ENCODE results near the gene XPO6. TPM values are rescaled to one million over a fixed set of nuclear protein-coding genes. Genes with fewer than 3 reads are reported as not detected.

The XPO6 gene
- total and polyA plus RNA-seq, 2 donors: 67.9 to 161 TPM

DNA sequence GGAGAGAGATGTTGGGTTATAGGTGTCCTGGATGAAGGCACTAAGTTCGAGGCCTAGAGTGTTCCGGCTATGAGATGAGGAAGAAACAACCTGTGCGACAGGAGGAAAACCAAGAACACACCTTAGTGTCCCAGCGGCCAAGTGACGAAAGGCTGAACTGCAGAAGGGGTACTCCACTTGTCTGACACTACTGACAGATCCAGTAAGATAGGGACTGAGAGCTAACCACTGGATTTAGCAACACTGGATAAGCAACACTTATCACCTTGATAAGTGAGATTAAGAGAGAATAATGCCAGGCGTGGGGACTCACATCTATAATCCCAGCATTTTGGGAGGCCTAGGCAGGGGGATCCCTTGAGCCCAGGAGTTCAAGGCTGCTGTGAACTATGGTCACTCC, 7.1 kb downstream of the XPO6 start:
- no peak overlapping the region for H3K4me3 ChIP-seq (ENCODE audit: low read length in 2 of 2)
- DNase-seq (ENCODE audit: low read depth in 6 of 9, low spot score in 9 of 9): no peak
- over 99% methylated on average over 6 of the region's 6 CpGs for WGBS
- H3K27ac ChIP-seq (ENCODE audit: low read depth in 1 of 2, low read length in 1 of 2): no peak overlapping the region
- H3K36me3 ChIP-seq (ENCODE audit: control insufficient read depth in 2 of 2, insufficient read depth in 2 of 2, low read length in 1 of 2): peaks cover 56 to 71% of the 10 kb centered on the region in 2 donors
- H3K9me3 ChIP-seq (ENCODE audit: control insufficient read depth in 2 of 2, insufficient read depth in 1 of 2, low read length in 1 of 2): no peaks in the 10 kb centered on the region
- H3K27me3 ChIP-seq (ENCODE audit: control insufficient read depth in 2 of 2, insufficient read depth in 1 of 2, low read length in 1 of 2): no peaks in the 10 kb centered on the region
- H3K4me1 ChIP-seq (ENCODE audit: control insufficient read depth in 2 of 2, insufficient read depth in 2 of 2, low read length in 2 of 2): peaks cover 3 to 9% of the 10 kb centered on the region in 2 donors

DNA sequence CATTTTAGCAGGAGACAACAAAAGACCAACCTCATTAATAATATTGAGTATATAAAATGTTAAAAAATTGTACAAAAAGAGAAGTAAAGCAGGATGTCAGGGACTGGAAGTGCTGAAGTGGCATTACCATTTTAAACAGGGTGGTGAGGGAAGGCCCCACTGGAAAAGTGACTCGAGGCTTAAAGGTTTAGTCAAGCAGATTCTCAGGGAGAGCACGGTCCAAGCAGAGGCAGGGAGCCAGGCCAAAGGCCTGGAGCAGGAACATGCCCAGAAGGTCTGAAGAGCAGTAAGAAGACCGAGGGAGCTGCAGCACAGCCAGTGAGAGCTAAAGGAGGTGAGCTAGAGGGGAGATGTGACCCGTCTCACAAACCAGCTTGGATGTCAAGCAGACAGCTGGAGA, 7.6 kb downstream of the XPO6 start:
- Histone ChIP-seq H3K4me1 (ENCODE audit: control insufficient read depth in 2 of 2, insufficient read depth in 2 of 2, low read length in 2 of 2) (peaks cover 3 to 9% of the 10 kb centered on the region in 2 donors), H3K36me3 (ENCODE audit: control insufficient read depth in 2 of 2, insufficient read depth in 2 of 2, low read length in 1 of 2) (peaks cover 56 to 71% of the 10 kb centered on the region in 2 donors), H3K27me3 (ENCODE audit: control insufficient read depth in 2 of 2, insufficient read depth in 1 of 2, low read length in 1 of 2) (no peaks in the 10 kb centered on the region), H3K4me3 (ENCODE audit: low read length in 2 of 2) (no peak overlapping the region), H3K9me3 (ENCODE audit: control insufficient read depth in 2 of 2, insufficient read depth in 1 of 2, low read length in 1 of 2) (no peaks in the 10 kb centered on the region), H3K27ac (ENCODE audit: low read depth in 1 of 2, low read length in 1 of 2) (no peak overlapping the region)
- no peak for DNase-seq (ENCODE audit: low read depth in 6 of 9, low spot score in 9 of 9)
- WGBS: 85% methylated on average over 4 of the region's 4 CpGs

DNA sequence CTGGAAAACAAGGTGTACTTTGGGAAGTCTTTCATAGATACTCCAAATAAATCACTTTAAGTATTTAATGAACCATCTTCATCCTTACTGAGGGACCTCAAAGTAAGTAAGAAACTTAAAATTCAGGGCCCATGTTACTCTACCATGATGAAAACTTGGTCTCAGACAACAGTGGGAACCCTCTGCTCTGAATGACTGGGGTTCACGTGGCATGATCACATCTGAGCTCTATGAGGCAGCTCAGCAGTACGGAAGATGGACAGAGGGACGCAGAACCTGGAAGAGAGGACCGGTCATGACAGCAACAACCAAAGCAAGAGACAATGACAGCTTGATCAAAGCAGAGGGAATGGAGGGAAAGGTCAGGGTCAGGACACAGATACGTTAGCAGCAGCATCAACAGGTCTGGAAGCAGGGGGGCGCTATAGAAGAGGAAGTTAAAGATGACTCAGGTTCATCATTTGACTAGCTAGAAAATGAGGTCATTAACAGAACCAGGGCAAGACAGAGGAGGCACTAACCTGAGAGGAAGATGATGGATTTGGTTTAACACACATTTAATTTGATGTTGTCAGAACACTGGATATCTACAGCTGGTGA, 9.5 kb downstream of the XPO6 start:
- H3K9me3 ChIP-seq (ENCODE audit: control insufficient read depth in 2 of 2, insufficient read depth in 1 of 2, low read length in 1 of 2): no peaks in the 10 kb centered on the region
- 96% methylated on average over 6 of the region's 6 CpGs for WGBS
- DNase-seq (ENCODE audit: low read depth in 6 of 9, low spot score in 9 of 9): no peak
- peaks cover 51 to 59% of the 10 kb centered on the region in 2 donors for H3K36me3 ChIP-seq (ENCODE audit: control insufficient read depth in 2 of 2, insufficient read depth in 2 of 2, low read length in 1 of 2)
- H3K27me3 ChIP-seq (ENCODE audit: control insufficient read depth in 2 of 2, insufficient read depth in 1 of 2, low read length in 1 of 2): no peaks in the 10 kb centered on the region
- H3K4me3 ChIP-seq (ENCODE audit: low read length in 2 of 2): no peak overlapping the region
- no peak overlapping the region for H3K27ac ChIP-seq (ENCODE audit: low read depth in 1 of 2, low read length in 1 of 2)
- H3K4me1 ChIP-seq (ENCODE audit: control insufficient read depth in 2 of 2, insufficient read depth in 2 of 2, low read length in 2 of 2): peaks cover 3 to 4% of the 10 kb centered on the region in 2 donors

DNA sequence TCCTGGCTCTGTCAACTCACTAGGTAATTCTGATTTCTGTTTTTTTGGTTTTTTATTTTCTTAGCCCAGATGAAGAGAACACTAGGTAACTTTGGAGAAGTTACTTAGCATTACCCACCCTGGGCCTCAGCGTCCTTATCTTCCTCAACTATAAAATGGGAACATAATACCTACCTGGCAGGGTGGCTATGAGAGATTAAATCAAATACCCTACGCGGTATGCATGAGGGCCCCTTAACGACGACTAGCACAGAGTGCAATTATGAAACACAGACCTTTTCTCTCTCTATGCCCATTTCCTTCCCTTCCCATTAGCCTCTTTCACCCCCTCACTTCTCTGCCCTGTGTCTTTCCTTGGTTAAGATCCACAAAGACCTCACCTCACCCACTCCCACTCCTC, 11.1 kb downstream of the XPO6 start:
- Histone ChIP-seq H3K9me3 (ENCODE audit: control insufficient read depth in 2 of 2, insufficient read depth in 1 of 2, low read length in 1 of 2) (no peaks in the 10 kb centered on the region), H3K27ac (ENCODE audit: low read depth in 1 of 2, low read length in 1 of 2) (no peak overlapping the region), H3K4me1 (ENCODE audit: control insufficient read depth in 2 of 2, insufficient read depth in 2 of 2, low read length in 2 of 2) (peaks cover 4 to 5% of the 10 kb centered on the region in 2 donors), H3K27me3 (ENCODE audit: control insufficient read depth in 2 of 2, insufficient read depth in 1 of 2, low read length in 1 of 2) (no peaks in the 10 kb centered on the region), H3K36me3 (ENCODE audit: control insufficient read depth in 2 of 2, insufficient read depth in 2 of 2, low read length in 1 of 2) (peaks cover 45 to 62% of the 10 kb centered on the region in 2 donors), H3K4me3 (ENCODE audit: low read length in 2 of 2) (no peak overlapping the region)
- no peak for DNase-seq (ENCODE audit: low read depth in 6 of 9, low spot score in 9 of 9)
- 87% methylated on average over 5 of the region's 5 CpGs for WGBS

DNA sequence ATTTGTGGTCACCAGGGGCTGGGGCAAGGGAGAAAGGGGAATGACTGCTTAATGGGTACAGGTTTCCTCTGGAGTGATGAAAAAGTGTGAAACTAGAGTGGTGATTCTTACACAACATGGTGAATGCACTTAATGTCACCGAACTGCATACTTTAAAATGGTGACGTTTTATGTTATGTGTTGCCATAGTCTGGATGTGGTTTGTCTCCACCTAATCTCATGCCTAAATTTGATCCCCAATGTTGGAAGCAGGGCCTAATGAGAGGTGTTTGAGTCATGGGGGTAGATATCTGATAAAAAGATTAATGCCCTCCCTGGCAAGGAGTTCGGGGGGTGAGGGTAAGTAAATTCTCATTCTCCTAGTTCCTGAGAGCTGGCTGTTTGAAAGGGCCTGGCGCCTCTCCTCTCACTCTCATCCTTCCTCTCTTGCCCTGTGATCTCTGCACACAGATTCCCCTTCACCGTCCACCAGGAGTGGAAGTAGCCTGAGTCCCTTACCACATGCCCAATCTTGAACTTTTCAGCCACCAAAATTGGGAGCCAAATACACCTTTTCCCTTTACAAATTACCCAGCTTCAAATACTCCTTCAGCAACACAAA, 15.3 kb downstream of the XPO6 start:
- H3K27ac ChIP-seq (ENCODE audit: low read depth in 1 of 2, low read length in 1 of 2): no peak overlapping the region
- H3K36me3 ChIP-seq (ENCODE audit: control insufficient read depth in 2 of 2, insufficient read depth in 2 of 2, low read length in 1 of 2): peaks cover 20 to 38% of the 10 kb centered on the region in 2 donors
- WGBS: 89% methylated on average over 5 of the region's 5 CpGs
- H3K27me3 ChIP-seq (ENCODE audit: control insufficient read depth in 2 of 2, insufficient read depth in 1 of 2, low read length in 1 of 2): no peaks in the 10 kb centered on the region
- H3K4me1 ChIP-seq (ENCODE audit: control insufficient read depth in 2 of 2, insufficient read depth in 2 of 2, low read length in 2 of 2): peaks cover 12 to 24% of the 10 kb centered on the region in 2 donors
- DNase-seq (ENCODE audit: low read depth in 6 of 9, low spot score in 9 of 9): no peak
- H3K4me3 ChIP-seq (ENCODE audit: low read length in 2 of 2): no peak overlapping the region
- no peaks in the 10 kb centered on the region for H3K9me3 ChIP-seq (ENCODE audit: control insufficient read depth in 2 of 2, insufficient read depth in 1 of 2, low read length in 1 of 2)

DNA sequence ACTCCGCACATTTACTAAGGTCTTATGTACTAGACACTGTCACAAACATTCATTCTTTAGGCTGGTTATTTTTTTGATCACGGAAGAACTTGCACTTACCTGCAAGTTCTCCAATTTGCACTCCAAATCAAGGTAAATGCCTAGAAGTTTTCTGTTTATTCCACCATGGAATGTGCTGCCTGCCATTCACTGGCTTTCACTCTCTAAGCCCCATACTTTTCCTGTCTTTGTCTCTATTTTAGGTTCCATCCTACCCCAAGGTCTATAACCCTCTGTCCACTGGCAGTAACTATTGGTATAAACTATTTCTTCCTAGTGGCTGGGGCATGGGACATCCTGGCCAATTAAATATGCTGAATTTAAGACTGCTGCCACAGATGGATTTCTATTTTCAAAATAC, 15.9 kb downstream of the XPO6 start:
- no peak for DNase-seq (ENCODE audit: low read depth in 6 of 9, low spot score in 9 of 9)
- Histone ChIP-seq H3K27ac (ENCODE audit: low read depth in 1 of 2, low read length in 1 of 2) (no peak overlapping the region), H3K36me3 (ENCODE audit: control insufficient read depth in 2 of 2, insufficient read depth in 2 of 2, low read length in 1 of 2) (peaks cover 17 to 33% of the 10 kb centered on the region in 2 donors), H3K4me3 (ENCODE audit: low read length in 2 of 2) (no peak overlapping the region), H3K4me1 (ENCODE audit: control insufficient read depth in 2 of 2, insufficient read depth in 2 of 2, low read length in 2 of 2) (peaks cover 12 to 22% of the 10 kb centered on the region in 2 donors), H3K27me3 (ENCODE audit: control insufficient read depth in 2 of 2, insufficient read depth in 1 of 2, low read length in 1 of 2) (no peaks in the 10 kb centered on the region), H3K9me3 (ENCODE audit: control insufficient read depth in 2 of 2, insufficient read depth in 1 of 2, low read length in 1 of 2) (no peaks in the 10 kb centered on the region)
- 99% methylated on average over 2 of the region's 2 CpGs for WGBS

DNA sequence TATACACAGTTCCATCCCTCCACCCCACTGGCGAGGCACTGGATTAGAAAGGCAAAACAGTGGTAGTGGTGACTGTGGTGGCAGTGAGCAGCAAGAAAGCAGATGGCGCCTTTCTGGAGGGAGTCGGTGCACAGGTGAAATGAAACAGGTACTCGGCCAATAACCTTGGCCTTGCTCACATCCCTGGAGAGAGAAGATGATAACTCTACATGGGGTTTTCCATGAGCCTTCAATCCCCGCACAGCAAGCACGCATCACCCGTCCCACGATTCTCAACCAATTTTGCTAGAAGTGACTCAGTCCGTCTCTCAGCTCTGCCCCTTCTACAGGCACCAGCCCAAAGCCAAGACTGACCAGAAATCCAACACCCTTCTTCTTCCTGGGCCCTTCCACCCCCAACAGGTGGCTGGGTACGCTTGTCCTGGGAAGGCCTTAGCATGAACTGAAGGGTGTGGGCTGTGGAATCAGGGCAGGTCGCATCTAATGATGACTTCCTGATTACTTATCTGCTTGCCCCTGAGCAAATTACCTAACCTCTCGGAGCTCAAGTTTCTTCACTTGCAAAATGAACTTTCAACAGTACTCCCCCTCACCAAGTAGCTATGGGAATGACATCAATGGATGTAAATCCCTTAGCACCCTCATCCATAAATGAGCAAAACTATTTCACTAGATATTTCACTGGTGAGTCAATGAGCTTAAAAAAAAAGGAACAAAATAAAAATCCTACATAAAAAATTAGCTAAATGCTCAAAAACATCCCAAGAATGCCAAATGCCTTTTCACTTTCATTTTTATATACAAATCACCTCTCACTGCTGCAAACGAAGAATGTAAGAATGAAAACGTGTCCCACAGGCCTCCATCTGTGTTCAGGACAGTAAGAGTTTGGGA, 18.0 kb downstream of the XPO6 start:
- no peaks in the 10 kb centered on the region for H3K9me3 ChIP-seq (ENCODE audit: control insufficient read depth in 2 of 2, insufficient read depth in 1 of 2, low read length in 1 of 2)
- peak overlapping the region; percentile 45 to 87 for H3K27ac ChIP-seq (ENCODE audit: low read depth in 1 of 2, low read length in 1 of 2)
- DNase-seq (ENCODE audit: low read depth in 6 of 9, low spot score in 9 of 9): no peak
- H3K4me3 ChIP-seq (ENCODE audit: low read length in 2 of 2): no peak overlapping the region
- WGBS: 87% methylated on average over 14 of the region's 14 CpGs
- H3K27me3 ChIP-seq (ENCODE audit: control insufficient read depth in 2 of 2, insufficient read depth in 1 of 2, low read length in 1 of 2): no peaks in the 10 kb centered on the region
- H3K36me3 ChIP-seq (ENCODE audit: control insufficient read depth in 2 of 2, insufficient read depth in 2 of 2, low read length in 1 of 2): peaks cover 12 to 25% of the 10 kb centered on the region in 2 donors
- H3K4me1 ChIP-seq (ENCODE audit: control insufficient read depth in 2 of 2, insufficient read depth in 2 of 2, low read length in 2 of 2): peaks cover 12 to 27% of the 10 kb centered on the region in 2 donors

DNA sequence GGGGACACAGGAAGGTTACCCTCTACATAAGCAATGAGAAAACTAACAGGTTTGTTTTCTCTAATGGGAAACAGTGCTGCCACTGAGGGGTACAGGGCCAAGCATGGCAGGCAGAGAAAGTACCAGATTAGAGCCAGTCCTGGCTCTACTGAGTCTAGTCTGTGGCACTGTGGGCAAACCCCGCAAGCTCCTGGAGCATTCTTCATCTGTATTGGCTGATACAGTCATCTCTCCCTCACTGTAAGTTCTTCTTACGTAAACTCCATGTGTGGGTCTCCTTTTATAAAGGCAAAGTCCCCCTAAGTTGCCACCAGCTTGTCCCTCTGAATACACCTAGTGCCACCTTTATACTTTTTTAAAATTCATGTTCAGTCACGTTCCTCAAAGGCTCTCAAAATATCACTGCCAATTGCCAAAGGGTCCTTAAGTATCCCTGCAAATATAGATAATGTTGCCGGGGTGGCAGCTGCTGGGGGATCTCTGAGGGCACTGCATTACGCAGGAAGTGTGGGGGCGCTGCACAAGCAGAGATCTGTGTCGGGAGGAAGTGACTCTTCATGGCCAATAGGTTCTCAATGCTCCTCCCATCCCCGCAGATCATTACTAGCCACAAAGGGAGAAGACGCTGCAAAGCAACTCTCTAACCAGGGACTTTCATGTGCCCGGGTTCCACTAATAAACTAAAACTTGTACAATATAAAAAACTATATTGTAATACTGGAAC, 18.8 kb downstream of the XPO6 start:
- Histone ChIP-seq H3K4me3 (ENCODE audit: low read length in 2 of 2) (peak overlapping the region in 1 of 2 donors; percentile 1), H3K27me3 (ENCODE audit: control insufficient read depth in 2 of 2, insufficient read depth in 1 of 2, low read length in 1 of 2) (no peaks in the 10 kb centered on the region)

More for the DNA sequence above, 18.8 kb downstream of the XPO6 start:
- Histone ChIP-seq H3K4me1 (ENCODE audit: control insufficient read depth in 2 of 2, insufficient read depth in 2 of 2, low read length in 2 of 2) (peaks cover 15 to 31% of the 10 kb centered on the region in 2 donors), H3K27ac (ENCODE audit: low read depth in 1 of 2, low read length in 1 of 2) (peak overlapping the region; percentile 33 to 87), H3K36me3 (ENCODE audit: control insufficient read depth in 2 of 2, insufficient read depth in 2 of 2, low read length in 1 of 2) (peaks cover 12 to 25% of the 10 kb centered on the region in 2 donors), H3K9me3 (ENCODE audit: control insufficient read depth in 2 of 2, insufficient read depth in 1 of 2, low read length in 1 of 2) (no peaks in the 10 kb centered on the region)
- WGBS: 50% methylated on average over 10 of the region's 10 CpGs
- peak in 3 of 9 donors; percentile 41 to 73 (median 61) for DNase-seq (ENCODE audit: low read depth in 6 of 9, low spot score in 9 of 9)

All from thymus (tissue), 11 donors.